Neuronal stem cell (in vitro differentiated cells): ENCODE measurements around the gene DDX28.
"Not testable (repeated sequence)": the region's sequence is repeated elsewhere in the genome, so short reads cannot be mapped to it uniquely, and the experiment has no call there.

ENCODE experiments used
- DNase-seq: peaks from one replicate; pipeline ENCODE4 v3.0.0-alpha.2; 2013; ENCODE audit warnings: low spot score
- H2AFZ ChIP-seq: one replicate; pipeline ENCODE4 v1.6.1; 2013; ENCODE audit warnings: mild to moderate bottlenecking, low read length, inconsistent platforms
- H2AK5ac ChIP-seq: 2 replicates; pipeline ENCODE4 v1.6.1; 2013; ENCODE audit warnings: low read depth, mild to moderate bottlenecking, inconsistent platforms, low read length, moderate library complexity, mixed read lengths
- H2BK120ac ChIP-seq: 2 replicates; pipeline ENCODE4 v1.6.1; 2013; ENCODE audit warnings: low read depth, mild to moderate bottlenecking, inconsistent platforms, low read length, moderate library complexity, mixed read lengths
- H2BK12ac ChIP-seq: one replicate; pipeline ENCODE4 v1.6.1; 2013; ENCODE audit warnings: low read length, inconsistent platforms
- H2BK15ac ChIP-seq: 2 replicates; pipeline ENCODE4 v1.6.1; 2013; ENCODE audit warnings: mild to moderate bottlenecking, low read length, inconsistent platforms, mixed read lengths
- H2BK5ac ChIP-seq: one replicate; pipeline ENCODE4 v1.6.1; 2013; ENCODE audit warnings: inconsistent platforms, mild to moderate bottlenecking, low read length, moderate library complexity
- H3K14ac ChIP-seq: one replicate; pipeline ENCODE4 v1.6.1; 2013; ENCODE audit warnings: low read length, inconsistent platforms
- H3K18ac ChIP-seq: 2 replicates; pipeline ENCODE4 v1.6.1; 2013; ENCODE audit warnings: low read length, inconsistent platforms
- H3K23ac ChIP-seq: 2 replicates; pipeline ENCODE4 v1.6.1; 2013; ENCODE audit warnings: low read depth, mild to moderate bottlenecking, mixed read lengths, low read length, inconsistent platforms; ENCODE audit not compliant: poor library complexity
- H3K27ac ChIP-seq: replicated peaks from 3 replicates; pipeline ENCODE4 v1.5.1; 2013; ENCODE audit warnings: low read length, inconsistent platforms
- H3K27me3 ChIP-seq, 3 experiments: 2 replicates each; pipeline ENCODE4 v1.6.1; 2013; ENCODE audit warnings: low read length in 3 of 3, mild to moderate bottlenecking in 2 of 3, inconsistent platforms in 1 of 3, low read depth in 1 of 3, mixed read lengths in 1 of 3, moderate library complexity in 1 of 3; ENCODE audit not compliant: control insufficient read depth in 3 of 3, insufficient read depth in 3 of 3
- H3K36me3 ChIP-seq, 2 donors: replicated peaks in 1 of 2; 2 replicates each; pipeline ENCODE4 v1.6.1; 2013; ENCODE audit warnings: low read length in 2 of 2; ENCODE audit not compliant: control insufficient read depth in 2 of 2, insufficient read depth in 2 of 2
- H3K4ac ChIP-seq: 2 replicates; pipeline ENCODE4 v1.6.1; 2013; ENCODE audit warnings: inconsistent platforms, mild to moderate bottlenecking, low read length, moderate library complexity
- H3K4me1 ChIP-seq, 2 donors: 1 replicate in 1 of 2; 2 replicates in 1 of 2; pipeline ENCODE4 v1.6.1; 2013; ENCODE audit warnings: low read length in 2 of 2, low read depth in 1 of 2; ENCODE audit not compliant: control insufficient read depth in 2 of 2, insufficient read depth in 1 of 2
- H3K4me2 ChIP-seq: one replicate; pipeline ENCODE4 v1.6.1; 2013; ENCODE audit warnings: mild to moderate bottlenecking, low read length, inconsistent platforms; ENCODE audit not compliant: insufficient read depth, poor library complexity, severe bottlenecking
- H3K4me3 ChIP-seq, 2 donors: 2 replicates each; pipeline ENCODE4 v1.5.1; 2013; ENCODE audit warnings: low read length in 2 of 2, mild to moderate bottlenecking in 2 of 2, inconsistent platforms in 1 of 2, moderate library complexity in 1 of 2
- H3K79me1 ChIP-seq: one replicate; pipeline ENCODE4 v1.6.1; 2013; ENCODE audit warnings: low read depth, mild to moderate bottlenecking, inconsistent platforms, low read length, moderate library complexity
- H3K9ac ChIP-seq: one replicate; pipeline ENCODE4 v1.6.1; 2013; ENCODE audit warnings: mild to moderate bottlenecking, low read depth, low read length, inconsistent platforms; ENCODE audit not compliant: poor library complexity
- H3K9me3 ChIP-seq, 2 donors: replicated peaks in 1 of 2; 2 replicates each; pipeline versions ENCODE3 to v1.6.1; 2013; ENCODE audit warnings: low read length in 2 of 2, mild to moderate bottlenecking in 2 of 2, inconsistent platforms in 1 of 2, low read depth in 1 of 2, mixed read lengths in 1 of 2, moderate library complexity in 1 of 2; ENCODE audit not compliant: control insufficient read depth in 2 of 2, insufficient read depth in 1 of 2
- H4K8ac ChIP-seq: one replicate; pipeline ENCODE4 v1.6.1; 2013; ENCODE audit warnings: low read depth, mild to moderate bottlenecking, inconsistent platforms, low read length, moderate library complexity
- H4K91ac ChIP-seq: one replicate; pipeline ENCODE4 v1.6.1; 2013; ENCODE audit warnings: low read length, low read depth, mild to moderate bottlenecking, inconsistent platforms; ENCODE audit not compliant: poor library complexity
- WGBS, 2 donors: extraction: QIAGEN DNeasy Blood & Tissue Kit; methylation state at CpG; one replicate each; pipeline ENCODE4 v1.1.7; 2013; ENCODE audit warnings: missing lambda C conversion rate in 2 of 2, mixed read lengths in 1 of 2; ENCODE audit not compliant: insufficient read length in 2 of 2, insufficient replicate concordance in 1 of 2; ENCODE audit errors: extremely low coverage in 2 of 2; 5-methylcytosine and 5-hydroxymethylcytosine counted together

The DDX28 gene

DNA sequence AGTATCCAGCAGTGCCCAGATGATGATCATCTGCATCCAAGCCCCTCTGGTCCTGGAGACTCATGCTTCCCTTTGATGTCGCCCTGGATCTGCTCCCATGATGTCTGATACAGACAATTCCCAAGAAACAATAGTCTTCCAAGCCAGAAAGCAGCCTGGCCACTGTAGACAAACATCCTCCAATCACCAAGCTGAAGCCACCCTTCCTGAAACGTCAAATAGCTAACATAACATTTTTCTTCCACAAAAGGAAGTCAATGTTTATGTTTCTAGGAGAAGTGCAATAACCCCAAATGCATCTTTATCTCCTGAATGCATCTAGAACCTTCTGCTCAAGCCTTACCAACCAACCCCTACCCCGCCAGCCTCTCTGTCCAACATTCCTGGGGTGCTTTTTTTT is 22.6 kb downstream of the DDX28 start:
- Histone ChIP-seq H4K91ac (no peak overlapping the region), H2BK12ac (no peak overlapping the region), H3K79me1 (no peaks in the 10 kb centered on the region), H3K27me3 (peaks cover 0 to 2% (median 0%) of the 10 kb centered on the region in 3 experiments), H3K14ac (no peak overlapping the region), H2AFZ (no peak overlapping the region), H3K23ac (no peak overlapping the region), H3K9me3 (no peaks in the 10 kb centered on the region), H2BK5ac (no peak overlapping the region), H2BK15ac (no peak overlapping the region), H4K8ac (no peak overlapping the region), H3K36me3 (no peaks in the 10 kb centered on the region), H3K4ac (no peak overlapping the region), H3K4me3 (no peak overlapping the region), H3K4me1 (no peaks in the 10 kb centered on the region), H3K18ac (no peak overlapping the region), H3K4me2 (no peak overlapping the region), H3K27ac (no peak overlapping the region), H3K9ac (no peak overlapping the region), H2AK5ac (no peak overlapping the region), H2BK120ac (no peak overlapping the region)
- no peak for DNase-seq
- no CpG with 5 or more reads among the region's 3 CpGs for WGBS, 2 donors

DNA sequence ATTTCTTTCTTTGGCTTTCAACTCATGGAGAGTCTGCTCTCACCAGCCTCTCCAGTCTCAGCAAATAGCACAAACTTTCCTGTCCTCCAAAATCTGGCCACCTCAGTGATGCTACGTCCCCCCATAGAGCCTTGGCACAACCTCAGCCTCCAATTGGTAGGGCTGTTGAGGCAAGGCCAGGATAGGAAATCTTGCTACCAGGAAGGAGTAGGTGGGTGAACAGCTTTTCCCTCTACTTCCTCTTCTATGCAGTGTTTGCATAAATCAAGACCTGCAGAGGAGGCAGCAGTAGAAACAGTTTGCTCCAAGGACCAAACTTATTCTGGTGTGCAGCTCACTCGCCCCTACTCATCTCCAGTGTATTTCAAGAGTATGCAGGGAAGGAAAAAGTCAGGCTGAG is 23.0 kb downstream of the DDX28 start:
- no peak overlapping the region for H3K23ac ChIP-seq
- H2BK5ac ChIP-seq = no peak overlapping the region
- H3K79me1 ChIP-seq = no peaks in the 10 kb centered on the region
- no peak overlapping the region for H2BK12ac ChIP-seq
- no peaks in the 10 kb centered on the region for H3K36me3 ChIP-seq
- H3K27me3 ChIP-seq = peaks cover 0 to 2% (median 0%) of the 10 kb centered on the region in 3 experiments
- H3K4ac ChIP-seq = no peak overlapping the region
- no CpG with 5 or more reads among the region's 2 CpGs for WGBS, 2 donors
- no peak overlapping the region for H3K4me2 ChIP-seq
- H4K91ac ChIP-seq = no peak overlapping the region
- H3K14ac ChIP-seq = peak overlapping the region; percentile 61
- no peak overlapping the region for H4K8ac ChIP-seq
- H3K4me3 ChIP-seq = no peak overlapping the region
- H3K9me3 ChIP-seq = no peaks in the 10 kb centered on the region
- no peak for DNase-seq
- H3K27ac ChIP-seq = no peak overlapping the region
- no peak overlapping the region for H2BK120ac ChIP-seq
- H3K18ac ChIP-seq = no peak overlapping the region
- no peak overlapping the region for H3K9ac ChIP-seq
- H2AK5ac ChIP-seq = no peak overlapping the region
- H2BK15ac ChIP-seq = no peak overlapping the region
- no peak overlapping the region for H2AFZ ChIP-seq
- H3K4me1 ChIP-seq = no peaks in the 10 kb centered on the region

DNA sequence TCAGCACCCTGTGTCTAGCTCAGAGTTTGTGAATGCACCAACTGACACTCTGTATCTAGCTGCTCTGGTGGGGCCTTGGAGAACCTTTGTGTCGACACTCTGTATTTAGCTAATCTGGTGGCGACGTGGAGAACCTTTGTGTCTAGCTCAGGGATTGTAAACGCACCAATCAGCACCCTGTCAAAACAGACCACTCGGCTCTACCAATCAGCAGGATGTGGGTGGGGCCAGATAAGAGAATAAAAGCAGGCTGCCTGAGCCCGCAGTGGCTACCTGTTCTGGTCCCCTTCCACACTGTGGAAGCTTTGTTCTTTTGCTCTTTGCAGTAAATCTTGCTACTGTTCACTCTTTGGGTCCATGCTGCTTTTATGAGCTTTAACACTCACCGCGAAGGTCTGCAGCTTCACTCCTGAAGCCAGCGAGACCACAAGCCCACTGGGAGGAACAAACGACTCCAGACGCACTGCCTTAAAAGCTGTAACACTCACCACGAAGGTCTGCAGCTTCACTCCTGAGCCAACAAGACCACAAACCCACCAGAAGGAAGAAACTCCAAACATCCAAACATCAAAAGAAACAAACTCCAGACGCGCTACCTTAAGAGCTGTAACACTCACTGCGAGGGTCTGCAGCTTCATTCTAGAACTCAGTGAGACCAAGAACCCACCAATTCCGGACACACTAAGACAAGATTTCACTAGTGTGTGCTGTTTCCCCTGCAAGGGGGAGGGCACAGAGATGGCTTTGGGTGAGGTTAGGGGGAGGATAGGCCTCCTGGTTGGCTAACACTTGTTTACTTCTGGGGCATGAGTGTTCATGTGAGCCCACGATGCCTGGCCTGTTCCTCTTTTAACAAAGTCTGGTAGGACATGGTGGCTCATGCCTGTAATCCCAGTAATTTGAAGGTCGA is 24.0 kb downstream of the DDX28 start, which contains the start of gene DPEP2:
TSS of gene DPEP2 (minus strand) at position 706 of the 910 bp plus-strand sequence. CDS start 6,272 bp downstream, outside the sequence.
- not testable (repeated sequence) for H2BK5ac ChIP-seq, H4K8ac ChIP-seq, H2BK15ac ChIP-seq, H3K4me1 ChIP-seq, H3K23ac ChIP-seq, H2BK120ac ChIP-seq, H3K27ac ChIP-seq, H3K9me3 ChIP-seq, H3K18ac ChIP-seq, H2BK12ac ChIP-seq, H3K27me3 ChIP-seq, H2AK5ac ChIP-seq, H3K79me1 ChIP-seq, H3K9ac ChIP-seq, H3K4me3 ChIP-seq, H4K91ac ChIP-seq, H3K4me2 ChIP-seq, H3K4ac ChIP-seq, DNase-seq, H3K36me3 ChIP-seq
- Histone ChIP-seq H3K14ac (peak within 1 kb of the TSS; percentile 61), H2AFZ (peak within 1 kb of the TSS; percentile 63)
- no CpG with 5 or more reads among the region's 18 CpGs for WGBS, 2 donors

DNA sequence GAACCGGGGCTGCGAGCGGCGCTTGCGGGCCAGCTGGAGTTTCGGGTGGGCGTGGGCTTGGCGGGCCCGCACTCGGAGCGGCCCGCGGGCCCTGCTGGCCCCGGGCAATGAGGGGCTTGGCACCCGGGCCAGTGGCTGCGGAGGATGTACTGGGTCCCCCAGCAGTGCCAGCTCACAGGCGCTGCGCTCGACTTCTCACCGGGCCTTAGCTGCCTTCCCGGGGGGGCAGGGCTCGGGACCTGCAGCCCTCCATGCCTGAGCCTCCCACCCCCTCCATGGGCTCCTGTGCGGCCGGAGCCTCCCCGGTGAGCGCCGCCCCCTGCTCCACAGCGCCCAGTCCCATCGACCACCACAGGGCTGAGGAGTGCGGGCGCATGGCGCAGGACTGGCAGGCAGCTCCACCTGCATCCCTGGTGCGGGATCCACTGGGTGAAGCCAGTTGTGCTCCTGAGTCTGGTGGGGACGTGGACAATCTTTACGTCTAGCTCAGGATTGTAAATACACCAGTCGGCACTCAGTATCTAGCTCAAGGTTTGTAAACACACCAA is 24.7 kb downstream of the DDX28 start:
- not testable (repeated sequence) for H3K27me3 ChIP-seq, H2AK5ac ChIP-seq, H2BK5ac ChIP-seq, H3K4me2 ChIP-seq, H3K4me1 ChIP-seq, H2BK15ac ChIP-seq, H3K27ac ChIP-seq, H3K23ac ChIP-seq, H3K4me3 ChIP-seq, H3K14ac ChIP-seq, DNase-seq, H2BK120ac ChIP-seq, H3K9me3 ChIP-seq, H3K79me1 ChIP-seq, H3K18ac ChIP-seq, H3K36me3 ChIP-seq, H4K91ac ChIP-seq, H3K9ac ChIP-seq, H3K4ac ChIP-seq, H4K8ac ChIP-seq, H2BK12ac ChIP-seq
- no CpG with 5 or more reads among the region's 36 CpGs for WGBS, 2 donors
- peak overlapping the region; percentile 63 for H2AFZ ChIP-seq
